B cell (primary cell): ENCODE measurements around the gene KEAP1.
"Not testable (repeated sequence)": the region's sequence is repeated elsewhere in the genome, so short reads cannot be mapped to it uniquely, and the experiment has no call there.

Experiments used
- CTCF ChIP-seq: fragments of 200-600 bp; IDR thresholded peaks from one replicate; pipeline ENCODE4 v1.8.0; 2022; ENCODE audit warnings: antibody characterized with exemption, mild to moderate bottlenecking
- EZH2 ChIP-seq: IDR thresholded peaks from 2 replicates; pipeline ENCODE4 v1.6.1; 2012; ENCODE audit warnings: borderline replicate concordance, low read depth, mild to moderate bottlenecking, moderate library complexity, low read length; ENCODE audit not compliant: insufficient read depth, poor library complexity, severe bottlenecking

GRCh38 chr19:10462042-10462441 lies 41.1 kb downstream of the KEAP1 start:
- TF ChIP-seq CTCF, EZH2: not testable (repeated sequence)
